ENCODE results near the gene ATP8A2.

ATP8A2 gene

DNA sequence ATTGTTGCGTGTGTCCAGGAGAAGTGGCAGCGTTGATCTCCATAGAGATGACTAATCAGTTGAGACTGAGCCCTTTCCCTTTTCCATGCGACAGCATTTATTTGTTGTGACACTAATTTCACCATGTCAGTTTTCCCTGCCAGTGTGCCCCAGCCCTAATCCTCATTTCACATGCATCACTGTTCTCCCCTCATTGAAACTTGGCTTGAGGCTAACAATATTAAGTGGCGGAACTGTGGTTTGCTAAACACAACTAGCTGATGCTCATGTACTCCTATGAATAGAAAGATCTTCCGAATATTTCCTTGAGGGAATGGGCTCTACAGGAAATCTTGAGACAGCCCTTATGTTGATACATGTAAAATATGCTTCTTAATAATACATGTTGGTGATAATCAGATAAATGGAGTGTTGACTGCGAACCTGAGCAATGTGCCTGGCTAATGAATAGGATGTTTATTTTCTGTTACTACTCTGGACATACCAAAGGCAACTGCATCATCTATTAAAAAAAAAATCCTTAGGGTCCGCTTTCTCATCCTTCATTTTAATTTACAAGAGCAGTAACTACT, 258.6 kb downstream of the ATP8A2 start:
- DNase-seq (ENCODE audit: low read depth) = no peak

DNA sequence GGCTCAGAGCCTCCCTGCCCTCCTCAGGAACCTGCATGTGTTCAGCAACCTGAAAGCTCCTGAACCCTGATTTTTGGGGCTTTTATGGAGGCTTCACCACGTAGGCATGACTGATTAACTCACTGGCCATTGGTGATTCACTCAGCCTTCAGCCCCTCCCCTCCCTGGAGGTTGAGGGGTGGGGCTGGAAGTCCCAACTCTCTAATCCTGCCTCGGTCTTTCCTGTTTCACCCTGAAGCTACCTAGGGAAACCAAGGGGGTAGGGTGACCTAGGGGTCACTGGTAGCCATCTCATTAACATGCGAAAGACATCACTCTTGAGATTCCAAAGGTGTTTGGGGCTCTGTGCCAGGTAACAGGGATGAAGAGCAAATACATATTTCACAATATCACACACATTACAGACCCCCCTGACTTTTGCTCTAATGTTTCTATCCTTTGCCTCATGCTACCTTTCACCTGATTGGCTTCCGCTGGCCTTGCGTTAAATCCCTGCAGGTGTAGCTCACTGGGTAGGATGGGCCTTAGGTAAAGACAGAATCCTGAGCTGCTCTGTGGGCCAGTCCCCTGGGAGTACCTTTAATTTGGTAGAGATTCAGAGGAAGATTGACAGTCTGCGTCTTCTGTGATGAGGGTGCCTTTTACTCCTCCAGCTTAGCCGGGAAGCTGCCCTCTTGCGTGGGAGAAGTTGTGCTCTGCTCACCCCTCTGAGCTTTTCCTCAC, 260.6 kb downstream of the ATP8A2 start:
- DNase-seq (ENCODE audit: low read depth) = no peak

DNA sequence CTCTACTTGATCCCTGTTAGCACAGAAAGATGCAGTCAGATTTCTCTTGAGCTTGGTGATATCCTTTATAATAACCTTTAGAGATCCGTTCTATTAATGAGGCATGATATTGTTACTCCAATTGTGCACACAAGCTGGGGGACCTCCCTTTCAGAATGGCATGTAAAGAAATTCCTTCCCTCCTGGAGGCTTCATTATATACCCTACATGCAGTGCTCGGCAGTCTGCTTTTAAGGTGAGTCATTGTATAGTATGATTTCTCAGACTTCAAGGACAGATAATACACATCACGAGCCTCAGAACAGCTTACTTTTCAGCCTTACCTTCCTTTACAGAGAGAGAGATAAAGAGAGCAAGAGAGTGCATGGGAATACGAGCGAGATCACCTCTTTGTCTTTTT, 261.3 kb downstream of the ATP8A2 start:
- no peak for DNase-seq (ENCODE audit: low read depth)

- DNase-seq (ENCODE audit: low read depth) = no peak
These were observed 273.9 kb downstream of the ATP8A2 start for GRCh38 chr13:25645681-25646080.

GRCh38 chr13:25649001-25649633, 277.3 kb downstream of the ATP8A2 start:
- no peak for DNase-seq (ENCODE audit: low read depth)

GRCh38 chr13:25652764-25653163, 281.0 kb downstream of the ATP8A2 start:
- no peak for DNase-seq (ENCODE audit: low read depth)

DNA sequence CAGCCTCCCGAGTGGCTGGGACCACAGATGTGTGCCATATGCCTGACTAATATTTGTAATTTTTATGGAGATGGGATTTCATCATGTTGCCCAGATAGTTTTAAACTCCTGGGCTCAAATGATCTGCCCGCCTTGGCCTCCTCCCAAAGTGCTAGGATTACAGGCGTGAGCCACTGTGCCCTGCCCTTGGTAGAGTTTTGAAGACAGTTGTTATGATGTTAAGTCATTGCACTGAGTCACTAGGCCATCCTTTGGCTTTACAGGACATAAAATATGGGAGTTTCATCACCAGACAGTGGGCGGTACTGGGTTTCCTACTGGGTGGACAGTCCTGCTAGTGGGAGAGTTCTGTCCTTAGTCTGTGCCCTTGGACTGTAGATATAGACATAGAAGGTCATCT, 282.5 kb downstream of the ATP8A2 start:
- DNase-seq (ENCODE audit: low read depth) = no peak

DNA sequence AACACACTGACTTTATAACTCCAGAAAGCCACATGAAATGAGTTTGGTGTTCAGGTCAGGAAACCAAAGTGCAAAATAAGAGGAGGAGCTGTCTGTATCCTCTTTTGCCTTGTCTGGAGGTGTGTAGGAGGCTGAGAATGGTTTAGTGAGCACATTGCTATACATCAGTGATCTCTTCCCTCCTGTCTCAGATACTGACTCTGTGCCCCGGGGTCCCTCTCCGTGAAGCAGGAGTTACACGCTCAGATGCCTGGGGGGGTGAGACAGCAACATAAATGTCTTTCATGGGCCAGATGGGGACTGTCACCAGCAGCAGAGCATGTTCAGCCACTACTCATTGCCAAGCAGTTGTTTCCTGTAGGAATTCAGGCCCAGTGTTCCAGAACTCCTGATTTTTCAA, 285.4 kb downstream of the ATP8A2 start:
- no peak for DNase-seq (ENCODE audit: low read depth)

DNA sequence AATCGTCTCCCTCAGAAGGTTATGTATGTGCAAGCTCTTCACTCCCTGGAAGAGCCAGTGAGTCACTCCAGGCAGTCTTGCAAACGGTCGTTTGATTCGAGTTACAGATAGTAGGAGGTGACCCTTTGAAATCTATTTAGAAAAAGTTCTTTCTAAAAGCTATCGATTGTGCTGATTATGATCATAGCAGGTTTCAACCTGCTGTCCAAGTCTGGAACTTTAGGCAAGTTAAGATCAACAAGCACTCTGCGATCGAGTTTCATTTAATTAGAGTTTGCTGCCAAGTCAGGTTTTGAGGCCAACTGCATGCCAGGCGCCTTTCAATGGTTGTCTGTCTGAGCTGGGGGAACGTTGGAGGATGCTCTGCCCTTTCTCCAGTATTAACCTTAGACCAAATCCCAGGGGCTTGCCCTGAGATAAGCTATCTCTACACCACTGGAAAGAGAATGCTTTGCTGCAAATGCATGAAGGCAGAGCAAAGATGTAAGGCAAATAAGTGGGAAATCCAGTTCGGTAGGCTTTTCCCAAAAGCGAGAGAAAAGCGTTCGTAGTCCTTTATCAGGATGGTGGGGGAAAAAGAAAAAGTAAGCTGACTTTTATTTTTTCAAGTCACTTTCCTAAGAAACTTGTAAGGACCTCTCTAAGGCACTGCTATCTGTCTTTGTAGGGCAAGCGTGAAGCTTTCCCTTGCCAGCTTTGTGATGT, 287.5 kb downstream of the ATP8A2 start:
- DNase-seq (ENCODE audit: low read depth) = no peak

DNA sequence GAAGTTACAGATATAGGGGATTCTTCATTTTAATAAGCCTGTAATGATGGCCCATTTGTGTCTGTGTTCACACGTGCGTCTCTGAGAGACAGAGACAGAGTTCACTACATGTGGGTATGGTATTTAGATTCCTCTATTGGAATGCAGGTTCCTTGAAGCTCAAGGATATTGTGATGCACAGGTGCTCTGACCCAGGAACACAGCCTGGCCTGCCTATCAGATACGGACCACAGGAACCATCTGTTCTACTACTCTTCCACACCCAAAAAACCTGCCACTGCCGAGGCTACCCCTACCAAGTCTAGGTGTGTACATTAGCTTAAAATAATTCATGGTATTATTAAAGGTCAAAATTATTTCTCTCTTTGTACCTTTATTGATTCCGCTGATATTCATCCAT, 289.2 kb downstream of the ATP8A2 start:
- no peak for DNase-seq (ENCODE audit: low read depth)

DNA sequence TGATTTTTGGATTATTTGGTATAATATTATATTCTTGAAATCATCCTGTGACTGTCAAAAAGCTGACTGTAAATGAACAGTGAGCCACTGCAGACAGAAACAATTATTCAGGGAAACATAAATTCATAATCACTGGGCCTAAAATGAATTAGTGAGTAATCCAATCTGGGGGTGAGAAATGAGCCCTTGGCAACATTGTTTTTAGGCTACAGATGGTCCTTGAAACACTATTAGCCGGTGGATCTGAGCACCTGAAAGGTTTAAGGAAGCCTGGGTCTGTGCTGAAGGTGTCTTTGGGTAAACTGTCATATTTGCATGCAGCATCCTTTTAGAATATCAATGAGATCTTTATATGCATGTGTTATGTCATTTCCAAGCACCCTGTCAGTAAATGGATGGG, 290.7 kb downstream of the ATP8A2 start:
- no peak for DNase-seq (ENCODE audit: low read depth)

- no peak for DNase-seq (ENCODE audit: low read depth)
These were observed 296.6 kb downstream of the ATP8A2 start for GRCh38 chr13:25668345-25668744.

DNA sequence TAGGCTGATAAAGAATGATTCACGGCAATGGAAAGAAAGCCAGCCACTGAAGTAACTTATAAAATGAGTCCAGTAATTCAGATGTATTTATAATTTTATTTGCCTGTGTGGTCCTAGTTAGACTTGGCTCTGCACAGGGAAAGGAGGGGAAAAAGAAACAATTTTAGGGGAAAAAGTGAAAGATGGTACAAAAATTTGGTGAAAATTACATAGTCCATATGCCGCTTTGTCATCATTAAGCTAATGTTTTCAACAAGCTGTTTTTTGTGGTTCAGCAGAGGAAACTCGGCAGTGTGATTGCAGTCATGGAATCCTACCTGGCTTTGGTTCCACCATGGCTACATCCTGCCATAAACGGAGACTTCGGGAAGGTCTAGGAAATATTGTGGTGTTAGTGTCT, 301.9 kb downstream of the ATP8A2 start:
- DNase-seq (ENCODE audit: low read depth) = no peak

DNA sequence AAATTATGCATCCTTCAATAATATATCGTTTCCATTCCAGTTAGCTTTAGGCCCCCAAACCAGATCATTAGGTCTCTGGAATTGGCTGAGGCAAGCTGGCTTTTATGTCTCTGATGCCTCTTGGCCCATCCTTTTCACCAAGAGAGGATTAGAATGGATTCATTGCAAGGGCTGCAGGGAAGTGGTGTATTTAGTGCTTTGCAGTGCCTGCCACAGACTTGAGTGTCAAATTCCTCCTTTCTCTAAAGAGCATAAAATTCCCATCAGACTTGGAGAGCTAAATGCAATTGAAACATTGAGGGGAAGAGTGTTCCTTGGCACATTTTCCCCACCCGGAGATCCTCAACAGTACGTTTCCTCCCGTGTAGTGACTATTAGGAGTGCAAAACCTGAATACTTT, 302.6 kb downstream of the ATP8A2 start:
- no peak for DNase-seq (ENCODE audit: low read depth)

GRCh38 chr13:25675060-25675459, 303.3 kb downstream of the ATP8A2 start:
- no peak for DNase-seq (ENCODE audit: low read depth)

DNA sequence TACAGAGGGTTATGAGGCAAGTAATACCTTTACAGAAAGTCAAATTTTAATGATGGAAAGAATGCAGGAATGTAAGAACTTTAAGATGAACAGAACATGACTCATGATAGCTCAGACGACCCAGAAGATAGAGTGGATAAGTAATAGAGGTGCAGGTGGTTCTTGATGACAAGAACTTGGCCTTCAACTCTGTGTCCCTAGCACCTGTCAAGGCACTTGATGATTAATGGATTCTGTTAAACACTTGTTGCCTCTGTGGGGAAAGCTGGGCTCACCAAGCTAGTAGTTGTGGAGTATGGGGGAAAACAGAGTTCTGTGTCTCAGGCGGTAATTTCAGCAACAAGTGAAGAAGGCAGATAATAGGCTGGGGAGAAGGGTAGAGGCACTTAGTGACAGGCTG, 306.2 kb downstream of the ATP8A2 start:
- DNase-seq (ENCODE audit: low read depth) = no peak

GRCh38 chr13:25678398-25678797, 306.6 kb downstream of the ATP8A2 start:
- DNase-seq (ENCODE audit: low read depth) = no peak

- DNase-seq (ENCODE audit: low read depth) = no peak
These were observed 307.4 kb downstream of the ATP8A2 start for GRCh38 chr13:25679159-25679558.

DNA sequence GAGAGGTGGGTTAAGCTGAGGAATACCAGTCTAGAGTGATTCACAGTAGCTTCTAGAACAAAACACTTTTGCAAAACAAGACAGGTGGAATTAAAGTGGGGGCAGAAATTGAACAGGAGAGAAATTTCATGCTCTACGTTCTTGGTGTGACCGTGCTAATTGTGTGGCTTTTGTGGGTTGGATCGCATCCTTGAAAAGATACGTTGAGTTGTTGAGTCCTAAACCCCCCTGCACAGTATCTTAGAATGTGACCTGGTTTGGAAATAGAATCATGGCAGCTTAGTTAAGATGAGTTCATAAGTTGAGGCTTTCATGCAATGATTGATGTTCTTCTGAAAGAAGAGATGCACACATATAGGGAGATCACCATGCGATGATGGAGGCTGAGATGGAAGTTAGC, 308.2 kb downstream of the ATP8A2 start:
- DNase-seq (ENCODE audit: low read depth) = no peak

DNA sequence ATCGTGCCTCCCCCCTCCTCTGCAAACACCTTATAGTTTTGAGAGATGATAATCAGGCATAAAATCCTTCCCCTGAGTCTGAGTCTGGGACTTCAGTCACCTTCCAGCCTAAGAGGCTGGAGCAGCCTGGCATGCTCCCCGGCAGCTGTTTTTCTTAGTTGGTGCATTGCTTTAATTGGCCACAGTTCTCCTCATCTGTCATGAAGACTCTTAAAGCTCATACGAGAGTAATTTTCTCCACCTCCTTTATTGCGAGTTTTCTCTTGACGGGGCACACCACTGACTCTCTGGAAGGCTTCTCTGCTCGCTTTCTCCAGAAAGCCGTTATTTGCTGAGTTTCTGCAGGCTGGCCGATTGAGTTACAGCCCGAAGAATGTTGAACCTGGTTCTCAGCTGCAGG, 310.5 kb downstream of the ATP8A2 start:
- DNase-seq (ENCODE audit: low read depth) = no peak

GRCh38 chr13:25683056-25683455, 311.3 kb downstream of the ATP8A2 start:
- DNase-seq (ENCODE audit: low read depth) = no peak

- DNase-seq (ENCODE audit: low read depth) = no peak
These were observed 312.0 kb downstream of the ATP8A2 start for GRCh38 chr13:25683662-25684370.

Measured in HS-5 (cell line).